Stimulated activated CD4-positive, alpha-beta T cell treated with anti-CD3 and anti-CD28 coated beads, Interleukin-15, amount 100 ng/mL, for 24 hours (primary cell): Measurements from ENCODE around the gene P2RY10.
A peak's percentile ranks its signal among the peaks of the same experiment; 100 is the strongest.
"Not testable (repeated sequence)": the region's sequence is repeated elsewhere in the genome, so short reads cannot be mapped to it uniquely, and the experiment has no call there.

ENCODE experiments used
- DNase-seq: peaks from one replicate; pipeline ENCODE4 v3.0.0-alpha.2; 2020

The P2RY10 gene, protein sequence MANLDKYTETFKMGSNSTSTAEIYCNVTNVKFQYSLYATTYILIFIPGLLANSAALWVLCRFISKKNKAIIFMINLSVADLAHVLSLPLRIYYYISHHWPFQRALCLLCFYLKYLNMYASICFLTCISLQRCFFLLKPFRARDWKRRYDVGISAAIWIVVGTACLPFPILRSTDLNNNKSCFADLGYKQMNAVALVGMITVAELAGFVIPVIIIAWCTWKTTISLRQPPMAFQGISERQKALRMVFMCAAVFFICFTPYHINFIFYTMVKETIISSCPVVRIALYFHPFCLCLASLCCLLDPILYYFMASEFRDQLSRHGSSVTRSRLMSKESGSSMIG

GRCh38 chrX:78945186-78945912 lies at the start of gene P2RY10:
TSS of gene P2RY10 (plus strand) at chrX:78945391. CDS start at chrX:78960521, 15,130 bp downstream.
- DNase-seq: peak; percentile 11

- no peak for DNase-seq
Measured at GRCh38 chrX:78922754-78923153, 22.4 kb upstream of the P2RY10 start.

- DNase-seq: no peak
Measured at GRCh38 chrX:78923198-78924015, 21.8 kb upstream of the P2RY10 start.

DNA sequence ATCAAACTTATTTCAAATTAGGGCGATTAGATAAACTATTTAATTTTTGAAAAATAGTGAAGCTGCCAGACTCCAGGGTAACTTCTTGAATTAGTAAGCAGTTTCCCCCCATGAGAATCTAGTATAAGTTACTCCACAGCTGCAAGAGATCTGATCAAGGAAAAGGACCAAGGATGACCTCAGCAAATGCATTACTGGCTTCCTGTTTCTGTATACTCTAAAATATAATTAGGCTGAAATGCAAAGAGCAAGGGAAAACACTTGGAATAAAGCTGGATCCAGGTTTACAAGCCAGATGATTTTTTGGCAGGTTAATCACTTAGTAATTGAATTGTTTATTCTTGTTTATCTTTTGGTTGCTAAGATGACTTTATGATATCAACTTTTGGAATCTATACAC lies 13.4 kb upstream of the P2RY10 start:
- DNase-seq: no peak

DNA sequence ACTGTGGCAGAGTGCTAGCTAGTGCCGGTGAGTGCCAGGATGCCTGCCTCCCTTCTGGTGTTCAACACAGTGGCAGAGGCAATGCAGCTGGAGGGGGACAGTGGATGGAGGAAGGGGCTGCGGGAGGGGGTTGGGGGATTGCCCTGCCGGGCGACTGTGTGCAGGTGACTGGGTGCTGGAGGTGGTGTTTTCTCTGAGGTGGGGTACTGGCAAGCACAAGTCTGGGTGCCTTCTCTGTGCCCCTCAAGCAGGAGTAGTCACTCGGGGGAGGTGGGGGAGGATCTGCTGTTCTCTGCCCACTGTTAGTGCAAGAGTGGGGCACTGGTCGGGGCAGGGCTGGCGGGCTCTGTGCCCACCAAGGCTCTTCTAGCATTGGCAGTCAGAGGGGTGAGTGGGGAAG lies 10.3 kb upstream of the P2RY10 start:
- no peak for DNase-seq

DNA sequence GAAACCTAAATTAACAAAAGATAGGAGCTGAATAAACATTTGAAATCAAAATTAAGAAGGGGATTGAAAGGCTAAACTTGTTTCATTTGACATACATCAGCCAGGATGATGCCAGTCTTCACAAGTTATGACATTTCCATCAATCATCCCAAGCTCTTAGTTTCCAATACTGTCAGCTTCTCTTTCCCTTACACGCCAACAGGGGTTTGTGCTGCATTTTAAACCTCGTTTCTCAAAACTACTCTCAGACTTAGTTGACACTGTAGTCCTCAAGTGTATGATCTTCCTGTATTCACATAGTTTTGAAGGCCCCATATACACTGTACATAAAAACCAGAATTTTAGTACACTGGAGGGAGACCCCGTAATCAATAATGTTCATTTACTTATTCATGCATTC lies 840 bp upstream of the P2RY10 start:
- no peak for DNase-seq

DNA sequence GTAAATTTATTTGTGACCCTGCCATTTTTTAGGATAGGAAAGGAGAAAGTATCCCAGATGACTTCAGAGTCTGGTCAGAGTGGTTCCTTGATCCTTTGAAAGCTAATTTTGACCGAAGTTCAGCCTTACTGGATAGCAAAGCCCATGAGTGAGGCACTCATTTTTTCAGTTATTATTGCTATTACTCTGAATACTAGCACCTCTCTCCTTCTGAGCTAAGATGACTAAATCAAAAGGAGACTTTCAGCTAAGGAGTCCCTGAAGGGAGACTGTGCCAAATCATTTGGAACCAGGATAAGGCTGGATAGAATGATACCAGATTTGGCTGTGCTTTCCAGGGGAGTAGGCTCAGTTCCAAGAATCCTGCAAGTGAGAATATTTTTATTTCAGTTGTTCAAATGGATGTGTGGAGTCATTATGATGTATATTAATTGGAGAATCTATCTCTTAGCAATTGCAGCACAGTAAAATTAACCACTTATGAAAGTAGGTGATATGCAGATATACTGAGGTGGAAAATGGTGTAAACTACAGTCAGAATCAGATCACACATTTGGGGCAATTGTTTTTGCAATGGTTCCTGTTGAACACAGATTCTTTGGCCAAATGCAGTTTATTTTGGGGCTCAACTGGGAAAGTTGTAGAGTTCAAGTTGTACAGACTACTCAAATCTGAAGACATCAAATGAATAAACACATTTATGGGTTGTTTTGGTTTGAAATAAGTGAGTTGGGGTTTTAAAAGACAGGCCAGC lies 1.2 kb downstream of the P2RY10 start:
- no peak for DNase-seq

GRCh38 chrX:78950009-78950835 lies 5.0 kb downstream of the P2RY10 start:
- DNase-seq: no peak

DNA sequence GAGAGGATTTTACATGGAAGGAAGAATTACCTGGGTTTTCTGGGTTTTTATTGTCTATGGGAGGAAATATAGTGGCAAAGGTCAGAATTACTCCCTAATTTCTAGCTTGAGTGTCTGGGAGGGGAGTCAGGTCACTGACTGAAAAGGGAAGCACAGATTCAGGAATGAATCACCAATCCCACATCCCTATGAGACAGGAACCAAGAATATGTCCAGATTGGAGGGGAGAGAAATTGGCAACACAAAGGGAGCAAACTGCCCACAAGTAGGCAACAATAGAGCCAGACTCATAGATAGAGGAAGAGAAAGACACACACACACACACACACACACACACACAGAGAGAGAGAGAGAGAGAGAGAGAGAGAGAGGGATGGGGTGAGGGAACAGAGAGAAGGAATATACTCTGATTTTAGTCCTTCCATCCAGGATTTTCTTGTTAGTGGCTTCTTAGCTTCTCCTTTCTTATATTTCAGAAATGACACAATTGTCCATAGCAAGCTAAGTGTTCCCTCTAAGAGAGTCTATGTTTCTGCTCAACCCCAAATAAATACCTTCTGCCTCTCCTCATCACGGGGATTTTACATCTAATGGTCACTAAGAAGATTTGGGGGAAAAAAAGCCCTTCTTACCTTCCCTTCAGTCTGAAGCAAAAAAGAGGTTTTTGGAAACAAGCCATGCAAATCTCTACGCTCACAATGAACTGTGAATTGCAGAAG lies 12.0 kb downstream of the P2RY10 start:
- DNase-seq: no peak

DNA sequence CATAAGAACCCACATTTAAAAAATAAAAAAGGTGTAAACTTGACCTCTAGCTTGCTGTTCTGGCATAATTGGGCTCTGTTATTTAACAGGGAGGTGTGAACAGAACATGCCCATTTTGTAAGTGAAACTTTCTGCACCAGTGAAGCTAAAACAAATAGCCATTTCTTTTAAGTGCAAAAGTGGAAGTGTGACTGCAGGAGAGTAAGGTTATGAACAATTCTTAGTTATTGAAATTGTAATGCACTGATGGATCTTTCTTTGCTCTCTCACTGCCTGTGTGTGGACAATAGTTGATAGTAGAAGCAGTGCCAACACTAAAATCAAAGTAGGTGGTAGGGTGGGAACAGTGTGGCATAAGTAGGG lies 12.6 kb downstream of the P2RY10 start:
- no peak for DNase-seq

DNA sequence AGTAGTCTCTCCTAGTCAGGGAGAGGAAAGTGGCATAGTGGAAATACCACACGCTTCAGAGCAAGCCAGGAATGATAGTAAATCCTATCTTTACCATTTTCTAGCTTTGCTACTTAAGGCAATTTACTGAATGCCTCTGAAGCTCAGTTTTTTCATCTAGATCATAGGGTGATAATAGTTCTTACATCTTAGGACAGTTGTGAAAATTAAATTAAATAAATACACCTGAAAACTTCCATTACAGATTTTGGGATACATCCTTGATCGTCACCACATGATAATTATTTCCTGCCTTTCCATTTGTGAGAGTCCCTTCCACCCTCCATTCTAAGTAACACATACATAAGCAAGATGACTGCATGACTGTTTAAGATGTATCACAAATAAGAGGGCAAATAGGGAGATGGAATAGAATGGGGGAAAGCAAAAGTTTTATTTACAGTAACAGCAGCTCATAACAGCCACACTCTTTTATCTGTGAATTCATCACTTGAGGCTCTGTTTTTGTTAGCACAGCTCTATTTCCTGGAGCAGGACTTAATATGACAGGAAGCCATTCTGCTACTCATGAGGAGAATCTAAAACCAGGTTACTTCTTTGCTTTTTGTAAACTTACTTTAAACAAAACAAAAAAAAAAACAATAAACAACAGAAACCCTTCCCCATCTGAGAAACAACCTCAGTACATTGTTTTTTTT lies 13.4 kb downstream of the P2RY10 start:
- DNase-seq: no peak

DNA sequence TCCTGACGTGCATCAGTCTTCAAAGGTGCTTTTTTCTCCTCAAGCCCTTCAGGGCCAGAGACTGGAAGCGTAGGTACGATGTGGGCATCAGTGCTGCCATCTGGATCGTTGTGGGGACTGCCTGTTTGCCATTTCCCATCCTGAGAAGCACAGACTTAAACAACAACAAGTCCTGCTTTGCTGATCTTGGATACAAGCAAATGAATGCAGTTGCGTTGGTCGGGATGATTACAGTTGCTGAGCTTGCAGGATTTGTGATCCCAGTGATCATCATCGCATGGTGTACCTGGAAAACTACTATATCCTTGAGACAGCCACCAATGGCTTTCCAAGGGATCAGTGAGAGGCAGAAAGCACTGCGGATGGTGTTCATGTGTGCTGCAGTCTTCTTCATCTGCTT lies 15.7 kb downstream of the P2RY10 start:
- no peak for DNase-seq

- DNase-seq: no peak
Measured at GRCh38 chrX:78964598-78964997, 19.4 kb downstream of the P2RY10 start.

DNA sequence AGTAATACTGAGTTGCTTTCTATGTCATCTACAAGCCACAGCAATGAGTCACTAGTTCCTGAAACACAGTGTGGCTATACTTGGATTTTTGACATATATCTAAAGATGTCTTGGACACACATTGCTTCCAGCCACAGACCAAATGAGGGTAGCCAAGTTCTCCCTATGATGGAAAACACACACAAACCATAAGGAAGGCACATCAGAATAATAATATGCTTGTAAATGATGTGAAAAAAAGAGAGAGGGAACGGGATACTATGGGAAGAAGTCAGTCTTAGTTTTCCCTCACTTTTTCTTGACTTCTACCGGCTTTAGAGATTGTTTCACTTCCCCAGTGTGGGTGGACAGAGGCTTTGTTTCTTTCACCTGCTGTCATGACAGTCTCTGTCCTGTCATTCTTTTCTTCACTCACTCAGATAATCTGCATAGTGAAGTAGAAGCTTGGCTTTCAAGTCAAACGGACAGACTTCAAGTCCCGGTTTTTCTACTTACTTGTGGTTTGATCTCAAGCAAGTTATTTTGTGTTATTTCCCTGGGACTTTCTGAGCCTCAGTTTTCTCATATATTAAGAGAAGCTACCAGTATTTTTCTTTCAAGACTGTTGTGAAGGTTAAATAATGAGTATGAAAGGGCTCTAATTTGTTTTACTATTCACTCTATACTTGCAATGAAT lies 34.7 kb downstream of the P2RY10 start:
- DNase-seq: peak; percentile 12

GRCh38 chrX:78989349-78989748 lies 44.2 kb downstream of the P2RY10 start:
- no peak for DNase-seq

DNA sequence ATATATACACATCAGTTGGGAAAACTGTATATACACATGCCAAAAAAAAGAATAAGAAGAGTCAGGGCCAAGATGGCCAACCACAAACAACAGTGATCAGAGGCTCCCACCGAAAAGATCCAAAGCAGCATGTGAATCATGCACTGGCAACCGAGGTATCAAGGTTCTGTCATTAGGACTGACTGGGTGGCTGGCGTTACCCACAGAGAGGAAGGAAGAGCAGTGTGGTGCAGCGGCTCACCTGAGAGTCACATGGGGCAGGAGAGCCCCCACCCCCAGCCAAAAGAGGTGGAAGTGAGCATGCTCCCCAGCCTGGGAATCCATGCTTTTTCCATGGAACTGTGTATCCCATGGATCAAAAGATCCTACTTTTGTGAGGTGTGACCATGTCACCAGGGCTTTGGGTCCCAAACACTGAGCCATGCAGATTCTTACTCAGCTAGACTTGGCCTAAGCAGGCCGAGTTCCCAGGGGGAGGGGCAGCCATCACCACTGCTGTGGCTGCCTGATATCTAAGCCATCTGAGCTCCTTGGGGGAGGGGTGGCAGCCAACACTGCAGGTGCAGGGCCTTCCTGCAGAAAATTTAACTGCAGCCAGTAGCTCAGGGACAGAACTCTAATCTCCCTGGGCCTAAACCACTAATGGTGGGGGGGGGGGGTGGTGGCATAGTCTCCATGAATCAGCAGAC lies 52.8 kb downstream of the P2RY10 start:
- peak; percentile 6 for DNase-seq

GRCh38 chrX:79007540-79007939 lies 62.3 kb downstream of the P2RY10 start:
- DNase-seq: not testable (repeated sequence)
